ENCODE data around the gene MPC1L. TPM values are rescaled to one million over a fixed set of nuclear protein-coding genes. Genes with fewer than 3 reads are reported as not detected.

Gene MPC1L
- total RNA-seq, 4 donors from 2014 or later: not detected

DNA sequence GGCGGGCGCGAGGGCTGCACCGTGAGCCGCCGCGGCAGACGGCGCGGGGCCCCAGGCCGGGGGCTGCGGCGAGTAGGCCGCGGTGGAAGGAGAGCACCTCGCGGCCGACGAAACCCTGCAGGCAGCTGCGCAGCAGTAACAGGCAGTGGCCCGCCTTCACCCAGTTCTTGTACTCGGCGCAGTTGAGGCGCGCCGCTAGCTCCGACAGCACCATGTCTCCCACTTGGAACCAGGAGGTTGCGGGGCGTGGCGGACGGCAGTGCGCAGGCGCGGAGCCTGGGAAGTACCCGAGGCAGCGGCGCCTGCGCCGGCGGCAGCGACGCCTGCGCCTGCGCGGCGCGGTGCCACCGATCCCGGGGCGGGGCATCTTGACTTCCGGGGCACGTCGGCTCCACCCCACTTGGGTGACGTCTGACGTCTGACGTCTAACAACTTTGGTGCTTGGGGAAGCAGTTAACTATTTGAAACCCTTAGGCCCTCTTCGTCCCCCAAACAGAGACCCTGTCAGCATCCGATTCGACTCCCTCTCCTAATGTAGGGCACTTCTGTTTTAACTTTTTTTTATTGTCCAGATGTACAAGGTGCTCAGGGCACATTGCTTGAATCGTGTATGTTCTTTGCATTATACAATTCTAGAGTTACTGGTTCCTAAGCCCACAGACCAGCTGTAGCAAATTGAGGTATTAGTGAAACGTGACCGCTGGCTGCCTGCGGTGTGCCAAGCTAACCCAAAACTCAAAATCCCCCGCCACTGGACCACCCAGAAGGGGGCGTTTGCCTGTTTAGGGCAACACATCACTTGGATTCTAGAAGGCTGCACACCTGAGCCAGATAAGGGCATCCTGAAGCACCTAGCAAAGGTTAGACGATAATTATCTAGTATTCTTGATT lies 24.3 kb downstream of the MPC1L start, which contains the start of gene CXorf38:
TSS of gene CXorf38 (minus strand) at position 255 of the 891 bp plus-strand sequence. CDS start at position 214, 41 bp downstream.
- in situ Hi-C loops (cut with MboI; ENCODE audit: low pct_ligation_motif_present in 1 of 4, low pct_unique_long_range_greater_than_20kb in 1 of 4, low sequenced_read_pairs in 3 of 4): no loop called here
- intact Hi-C loops (cut with DNase I; ENCODE audit: low total_unique reads): loop anchor here (10.0 kb wide), 1 partner anchor 477 kb away; no protein-coding TSS in a partner anchor

DNA sequence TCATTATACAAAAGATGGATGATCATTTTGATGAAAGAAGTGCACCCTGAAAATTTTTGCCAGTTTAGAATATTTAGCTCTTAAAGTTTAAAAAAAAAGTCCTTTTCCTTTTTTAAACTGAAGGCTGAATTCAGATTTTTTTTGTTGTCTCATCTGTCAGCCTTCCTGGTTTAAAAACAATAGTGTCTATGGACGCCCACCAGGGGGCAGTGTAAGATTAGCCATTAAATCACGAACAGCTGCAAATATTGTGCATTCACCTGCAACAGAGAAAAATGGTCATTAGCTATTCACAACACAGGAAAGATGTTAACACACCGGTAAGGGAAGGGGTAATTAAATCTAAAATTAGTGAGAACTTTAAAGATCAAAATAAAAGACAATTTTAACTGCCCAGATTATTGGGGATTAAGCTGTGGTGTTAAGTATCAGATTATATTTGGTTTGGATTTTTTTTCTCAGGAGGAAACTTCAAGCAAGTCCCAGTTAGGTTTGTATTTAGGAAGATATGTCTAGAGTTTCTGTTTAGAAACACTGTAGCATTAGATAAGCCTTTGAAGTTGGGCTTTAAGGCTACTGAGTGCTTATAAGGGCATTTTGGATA lies 28.5 kb downstream of the MPC1L start:
- no peaks in the 10 kb centered on the region for H3K9me3 ChIP-seq
- H3K4me3 ChIP-seq: no peak overlapping the region
- H3K36me3 ChIP-seq: no peaks in the 10 kb centered on the region
- peaks cover 0 to 5% (median 2%) of the 10 kb centered on the region in 4 donors for H3K4me1 ChIP-seq
- no peaks in the 10 kb centered on the region for H3K27me3 ChIP-seq
- 1% methylated on average over 3 of the region's 3 CpGs; no CpG with 5 or more reads in 1 of the 2 donors for WGBS, 2 donors (ENCODE audit: low coverage in 1 of 2)
- in situ Hi-C loops (cut with MboI; ENCODE audit: low pct_ligation_motif_present in 1 of 4, low pct_unique_long_range_greater_than_20kb in 1 of 4, low sequenced_read_pairs in 3 of 4): loop anchor here (10.0 to 25.0 kb wide), 4 partner anchors 136 to 486 kb away; no protein-coding TSS in a partner anchor
- DNase-seq: peak; percentile 76
- H3K27ac ChIP-seq: no peak overlapping the region
- TF ChIP-seq POLR2AphosphoS5 (IDR thresholded peaks at IDR 0.05): no peak
- TF ChIP-seq, protein P1, sequence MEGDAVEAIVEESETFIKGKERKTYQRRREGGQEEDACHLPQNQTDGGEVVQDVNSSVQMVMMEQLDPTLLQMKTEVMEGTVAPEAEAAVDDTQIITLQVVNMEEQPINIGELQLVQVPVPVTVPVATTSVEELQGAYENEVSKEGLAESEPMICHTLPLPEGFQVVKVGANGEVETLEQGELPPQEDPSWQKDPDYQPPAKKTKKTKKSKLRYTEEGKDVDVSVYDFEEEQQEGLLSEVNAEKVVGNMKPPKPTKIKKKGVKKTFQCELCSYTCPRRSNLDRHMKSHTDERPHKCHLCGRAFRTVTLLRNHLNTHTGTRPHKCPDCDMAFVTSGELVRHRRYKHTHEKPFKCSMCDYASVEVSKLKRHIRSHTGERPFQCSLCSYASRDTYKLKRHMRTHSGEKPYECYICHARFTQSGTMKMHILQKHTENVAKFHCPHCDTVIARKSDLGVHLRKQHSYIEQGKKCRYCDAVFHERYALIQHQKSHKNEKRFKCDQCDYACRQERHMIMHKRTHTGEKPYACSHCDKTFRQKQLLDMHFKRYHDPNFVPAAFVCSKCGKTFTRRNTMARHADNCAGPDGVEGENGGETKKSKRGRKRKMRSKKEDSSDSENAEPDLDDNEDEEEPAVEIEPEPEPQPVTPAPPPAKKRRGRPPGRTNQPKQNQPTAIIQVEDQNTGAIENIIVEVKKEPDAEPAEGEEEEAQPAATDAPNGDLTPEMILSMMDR (IDR thresholded peaks at IDR 0.05): peak; percentile 61 to 91 (median 70)
- intact Hi-C loops (cut with DNase I; ENCODE audit: low total_unique reads): no loop called here

More for the DNA sequence above, 24.3 kb downstream of the MPC1L start, which contains the start of gene CXorf38:
- H3K36me3 ChIP-seq: no peaks in the 10 kb centered on the region
- no peaks in the 10 kb centered on the region for H3K27me3 ChIP-seq
- peak within 1 kb of the TSS; percentile 89 to 98 (median 96) for H3K27ac ChIP-seq
- H3K4me3 ChIP-seq: peak within 1 kb of the TSS; percentile 26 to 94 (median 91)
- TF ChIP-seq POLR2A (IDR thresholded peaks at IDR 0.05): peak; percentile 66
- TF ChIP-seq POLR2AphosphoS5 (IDR thresholded peaks at IDR 0.05): peak; percentile 85 to 92 (median 91)
- no peak for TF ChIP-seq EP300 (IDR thresholded peaks at IDR 0.05; ENCODE audit: low read depth)
- DNase-seq: peak; percentile 96
- H3K9me3 ChIP-seq: no peaks in the 10 kb centered on the region
- peaks cover 0 to 26% (median 21%) of the 10 kb centered on the region in 4 donors for H3K4me1 ChIP-seq
- 0 to 23% methylated on average over 1 to 53 of the region's 66 CpGs for WGBS, 2 donors (ENCODE audit: low coverage in 1 of 2)

DNA sequence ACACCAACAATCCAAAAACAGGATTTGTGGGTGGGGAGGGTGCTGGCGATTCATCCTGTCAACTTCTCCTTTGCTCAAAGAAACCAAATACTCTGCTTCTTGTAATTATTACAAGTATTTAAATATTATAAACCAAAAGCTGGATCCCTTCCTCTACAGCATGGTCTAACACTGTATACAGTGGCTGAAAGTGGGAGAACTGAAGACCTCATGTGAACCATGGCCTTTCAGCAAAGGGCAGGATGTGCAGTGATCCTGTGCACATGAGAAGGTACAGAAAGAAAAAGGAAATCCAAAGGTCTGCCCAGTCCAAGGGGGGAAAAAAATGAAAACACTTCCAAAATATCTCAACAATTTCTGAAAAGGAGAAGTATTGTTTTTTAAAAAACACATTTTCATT lies 29.4 kb downstream of the MPC1L start:
- intact Hi-C loops (cut with DNase I; ENCODE audit: low total_unique reads) (no loop called here), in situ Hi-C loops (cut with MboI; ENCODE audit: low pct_ligation_motif_present in 1 of 4, low pct_unique_long_range_greater_than_20kb in 1 of 4, low sequenced_read_pairs in 3 of 4) (loop anchor here (10.0 to 25.0 kb wide), 4 partner anchors 135 to 485 kb away; no protein-coding TSS in a partner anchor)
- Histone ChIP-seq H3K36me3 (no peaks in the 10 kb centered on the region), H3K27ac (no peak overlapping the region), H3K4me1 (peaks cover 0 to 3% (median 0%) of the 10 kb centered on the region in 4 donors), H3K9me3 (no peaks in the 10 kb centered on the region), H3K27me3 (no peaks in the 10 kb centered on the region), H3K4me3 (no peak overlapping the region)
- WGBS, 2 donors (ENCODE audit: low coverage in 1 of 2): 91 to 100% methylated on average over 1 of the region's 1 CpG
- no peak for DNase-seq
- TF ChIP-seq POLR2AphosphoS5 (IDR thresholded peaks at IDR 0.05) (no peak), EP300 (IDR thresholded peaks at IDR 0.05; ENCODE audit: low read depth) (no peak), POLR2A (IDR thresholded peaks at IDR 0.05) (no peak)
- TF ChIP-seq, protein P1 (IDR thresholded peaks at IDR 0.05): no peak

DNA sequence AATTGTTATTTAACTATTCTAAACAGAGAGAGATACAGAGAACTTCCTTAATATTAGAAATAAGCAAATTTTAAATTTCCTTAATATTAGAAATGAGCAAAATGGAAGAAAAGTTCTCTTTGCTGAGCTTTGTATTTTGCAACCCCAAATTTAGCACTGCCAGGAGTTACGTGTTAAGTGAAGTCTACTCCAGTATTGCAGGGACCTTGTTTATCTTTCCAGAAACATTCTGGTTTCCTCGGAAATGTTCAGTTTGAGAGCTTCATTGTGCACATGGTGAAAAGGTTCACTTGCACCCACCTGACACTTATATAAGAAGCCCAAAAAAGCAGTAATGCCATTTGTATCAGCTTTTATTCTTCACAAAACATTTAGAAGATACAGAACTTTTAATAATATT lies 30.3 kb downstream of the MPC1L start:
- no peak overlapping the region for H3K4me3 ChIP-seq
- no peak for TF ChIP-seq POLR2AphosphoS5 (IDR thresholded peaks at IDR 0.05)
- no peak for TF ChIP-seq POLR2A (IDR thresholded peaks at IDR 0.05)
- TF ChIP-seq, protein P1 (IDR thresholded peaks at IDR 0.05): no peak
- no peak for TF ChIP-seq EP300 (IDR thresholded peaks at IDR 0.05; ENCODE audit: low read depth)
- no peak for DNase-seq
- no peaks in the 10 kb centered on the region for H3K27me3 ChIP-seq
- intact Hi-C loops (cut with DNase I; ENCODE audit: low total_unique reads): no loop called here
- no peaks in the 10 kb centered on the region for H3K9me3 ChIP-seq
- no peak overlapping the region for H3K27ac ChIP-seq
- peaks cover 0 to 4% (median 0%) of the 10 kb centered on the region in 4 donors for H3K36me3 ChIP-seq
- H3K4me1 ChIP-seq: no peaks in the 10 kb centered on the region
- in situ Hi-C loops (cut with MboI; ENCODE audit: low pct_ligation_motif_present in 1 of 4, low pct_unique_long_range_greater_than_20kb in 1 of 4, low sequenced_read_pairs in 3 of 4): loop anchor here (10.0 to 25.0 kb wide), 4 partner anchors 134 to 484 kb away; no protein-coding TSS in a partner anchor
- 67 to 74% methylated on average over 1 to 2 of the region's 2 CpGs for WGBS, 2 donors (ENCODE audit: low coverage in 1 of 2)
